Stimulated activated CD8-positive, alpha-beta memory T cell treated with anti-CD3 and anti-CD28 coated beads, Interleukin-4, amount 100 ng/mL, for 4 hours (primary cell): ENCODE results near the gene ZFP36.

ENCODE experiments used
- DNase-seq, 2 donors: peaks; one replicate each; pipeline ENCODE4 v3.0.0-alpha.2; 2020; ENCODE audit warnings: low read depth in 2 of 2, low spot score in 1 of 2

The ZFP36 gene

GRCh38 chr19:39417463-39418181 lies 11.0 kb downstream of the ZFP36 start:
- no peak for DNase-seq

GRCh38 chr19:39419003-39419402 lies 12.4 kb downstream of the ZFP36 start:
- DNase-seq: no peak

- DNase-seq: no peak
These were observed 14.1 kb downstream of the ZFP36 start for GRCh38 chr19:39420769-39421168.

DNA sequence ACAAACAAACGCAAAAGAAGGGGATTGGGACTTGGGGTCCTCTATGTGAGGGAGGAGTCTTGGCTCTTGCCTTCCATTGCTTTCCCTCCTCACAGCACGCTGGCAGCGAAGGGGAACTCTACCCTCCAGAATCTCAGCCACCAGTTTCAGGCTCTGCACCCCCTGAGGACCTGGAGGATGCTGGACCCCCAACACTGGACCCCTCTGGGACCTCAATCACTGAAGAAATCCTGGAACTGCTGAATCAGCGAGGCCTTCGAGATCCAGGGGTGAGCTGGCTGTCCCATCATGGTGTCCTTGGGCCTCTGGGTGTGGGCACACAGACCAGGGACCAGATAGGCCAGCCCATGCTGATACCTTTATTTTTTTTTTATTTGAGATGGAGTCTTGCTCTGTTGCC lies 15.4 kb downstream of the ZFP36 start:
- no peak for DNase-seq

DNA sequence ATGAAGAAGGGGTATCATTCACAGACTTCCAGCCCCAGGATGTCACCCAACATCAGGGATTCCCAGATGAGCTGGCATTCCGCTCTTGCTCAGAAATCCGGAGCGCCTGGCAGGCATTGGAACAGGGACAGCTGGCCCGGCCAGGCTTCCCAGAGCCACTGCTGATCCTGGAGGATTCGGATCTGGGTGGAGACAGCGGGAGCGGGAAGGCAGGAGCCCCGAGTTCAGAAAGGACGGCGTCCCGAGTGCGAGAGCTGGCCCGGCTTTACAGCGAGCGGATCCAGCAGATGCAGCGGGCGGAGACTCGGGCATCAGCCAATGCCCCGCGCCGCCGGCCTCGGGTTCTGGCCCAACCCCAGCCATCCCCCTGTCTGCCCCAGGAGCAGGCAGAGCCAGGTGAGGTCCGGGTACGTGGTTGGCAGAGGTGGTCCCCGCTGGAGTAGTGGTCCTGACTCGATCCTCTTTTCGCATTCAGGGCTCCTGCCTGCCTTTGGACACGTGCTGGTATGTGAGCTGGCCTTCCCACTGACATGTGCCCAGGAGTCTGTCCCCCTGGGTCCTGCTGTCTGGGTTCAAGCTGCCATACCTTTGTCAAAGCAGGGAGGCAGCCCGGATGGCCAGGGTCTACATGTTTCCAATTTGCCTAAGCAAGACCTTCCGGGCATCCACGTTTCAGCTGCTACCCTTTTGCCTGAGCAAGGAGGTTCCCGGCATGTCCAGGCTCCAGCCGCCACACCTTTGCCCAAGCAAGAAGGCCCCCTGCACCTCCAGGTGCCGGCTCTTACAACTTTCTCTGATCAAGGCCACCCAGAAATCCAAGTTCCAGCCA lies 16.8 kb downstream of the ZFP36 start:
- no peak for DNase-seq

GRCh38 chr19:39424934-39425333 lies 18.3 kb downstream of the ZFP36 start:
- no peak for DNase-seq

DNA sequence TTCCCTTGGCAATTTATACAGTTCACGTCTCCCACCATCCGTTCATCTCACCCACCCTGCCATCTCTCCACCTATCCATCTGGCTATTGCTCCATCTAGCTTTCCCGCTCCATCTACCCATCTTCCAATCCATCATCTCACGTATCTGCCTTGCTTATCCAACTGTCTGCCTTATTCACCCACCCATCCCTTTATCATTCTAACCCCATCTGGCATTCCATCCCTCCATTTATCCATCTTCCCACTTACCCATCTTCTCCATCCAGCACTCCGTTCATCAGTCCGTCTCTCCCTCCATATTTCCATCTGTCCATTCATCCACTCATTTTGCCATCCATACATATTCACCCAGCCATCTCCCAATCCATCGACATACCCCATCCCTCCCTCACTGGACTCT lies 19.1 kb downstream of the ZFP36 start:
- no peak for DNase-seq

- no peak for DNase-seq
These were observed 19.5 kb downstream of the ZFP36 start for GRCh38 chr19:39426170-39426569.

GRCh38 chr19:39427707-39428106 lies 21.1 kb downstream of the ZFP36 start:
- DNase-seq: no peak

DNA sequence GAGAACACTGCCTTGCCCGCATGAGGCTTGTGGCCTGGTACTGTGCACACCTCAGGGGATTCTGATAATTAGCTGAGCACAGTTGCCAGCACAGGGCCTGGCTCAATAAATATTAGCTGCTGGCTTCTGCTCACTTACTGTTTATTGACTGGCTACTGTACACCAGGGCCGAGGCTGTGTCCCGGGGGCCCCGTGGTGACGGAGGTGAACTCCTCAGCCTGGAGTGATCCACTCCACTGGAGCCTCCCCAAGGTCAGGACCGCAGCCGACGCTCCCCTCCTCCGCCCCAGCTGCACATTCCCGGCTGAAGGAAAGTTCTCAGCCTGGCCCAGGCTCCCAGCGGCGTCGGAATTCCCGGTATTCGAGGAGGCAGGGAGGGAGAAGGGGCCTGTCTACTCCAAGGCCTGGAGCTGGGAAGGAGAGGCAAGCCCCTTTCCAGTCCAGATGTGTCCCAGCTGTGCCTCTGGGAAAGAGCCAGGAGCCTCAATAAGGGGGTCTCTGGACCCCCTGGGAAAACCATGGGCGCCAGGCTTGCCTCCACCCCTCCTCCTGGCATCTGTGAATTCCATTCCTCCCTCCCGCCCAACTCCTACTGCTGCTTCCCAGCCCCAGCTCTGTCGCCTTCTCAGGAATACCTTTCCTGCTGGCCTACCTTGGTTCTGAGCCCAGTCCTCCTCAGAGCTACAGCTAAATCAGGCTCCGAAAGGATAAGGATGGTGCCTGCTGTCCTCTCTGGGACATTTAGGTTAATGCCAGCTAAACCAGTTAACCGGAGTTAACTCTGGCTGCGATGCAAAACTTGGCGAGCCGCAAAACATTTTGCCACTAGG lies 21.9 kb downstream of the ZFP36 start:
- DNase-seq: no peak

- DNase-seq: no peak
These were observed 24.3 kb downstream of the ZFP36 start for GRCh38 chr19:39430675-39431593.

- no peak for DNase-seq
These were observed 26.0 kb downstream of the ZFP36 start for GRCh38 chr19:39432677-39433025.

DNA sequence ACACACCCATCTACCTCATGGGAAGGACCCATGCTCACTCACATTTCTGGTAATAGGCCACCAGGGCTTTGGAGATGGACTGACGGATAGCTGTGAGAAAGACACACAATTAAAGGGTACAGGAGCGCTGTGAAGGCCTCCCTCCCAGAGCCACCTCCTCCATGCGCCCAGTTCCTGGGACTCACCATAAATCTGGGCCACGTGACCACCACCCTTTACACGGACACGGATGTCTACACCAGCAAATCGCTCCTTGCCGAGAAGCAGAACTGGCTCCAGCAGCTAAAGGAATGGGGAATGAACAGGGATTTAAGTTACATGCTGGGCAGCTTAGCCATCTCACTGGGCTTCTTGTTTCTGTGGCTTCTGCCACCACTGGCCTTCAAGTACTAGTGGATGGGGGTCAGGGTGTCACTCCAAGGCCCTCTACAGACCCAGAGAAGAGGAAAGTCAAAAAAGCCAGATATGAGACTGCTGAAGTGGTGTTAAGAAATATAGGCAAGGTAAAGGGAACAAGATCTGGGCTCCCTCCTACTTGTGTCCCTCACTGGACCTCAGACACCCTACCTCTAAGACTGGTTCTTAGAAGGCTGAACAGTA lies 26.9 kb downstream of the ZFP36 start:
- DNase-seq: no peak

GRCh38 chr19:39434123-39435076 lies 27.8 kb downstream of the ZFP36 start:
- no peak for DNase-seq

DNA sequence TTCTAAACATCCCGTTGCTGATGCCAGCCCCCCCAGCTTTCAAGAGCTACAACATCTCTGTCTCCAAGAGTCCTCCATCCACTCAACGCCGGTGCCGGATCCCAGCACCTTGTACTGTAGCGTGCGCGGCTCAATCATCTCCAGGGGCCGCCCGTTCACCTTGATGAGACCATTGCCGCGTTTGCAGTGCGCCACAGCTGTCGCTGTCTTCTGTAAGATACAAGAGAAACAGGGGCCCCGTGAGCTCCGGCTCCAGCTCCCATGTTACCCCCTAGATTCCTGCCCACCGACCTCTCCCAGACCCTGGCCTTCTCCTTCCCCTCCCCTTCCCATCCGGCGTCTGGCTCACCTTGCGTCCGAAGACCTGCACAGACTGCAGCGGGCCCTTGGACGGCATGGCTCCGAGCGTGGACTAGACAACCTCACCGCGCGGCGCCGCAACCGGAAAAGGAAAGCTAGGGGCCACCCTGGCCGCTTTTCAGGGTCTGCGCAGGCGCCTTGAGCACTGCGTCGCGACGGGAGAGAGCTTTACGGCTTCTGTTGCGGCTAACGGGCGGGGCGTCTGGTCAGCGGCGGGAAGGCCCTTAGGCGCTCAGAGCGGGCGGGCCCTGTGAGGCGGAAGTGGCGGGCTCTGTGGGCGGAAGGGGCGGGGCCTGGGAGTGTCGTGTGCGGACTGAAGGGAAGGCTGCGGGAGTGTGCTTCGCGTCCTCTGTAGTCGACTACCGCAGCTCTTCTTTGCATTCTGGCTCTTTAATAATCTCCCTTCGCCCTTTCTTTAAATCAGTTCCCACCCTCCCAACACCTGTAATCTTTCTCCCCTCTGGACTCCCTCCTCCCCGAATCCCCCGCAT lies 29.1 kb downstream of the ZFP36 start, which contains the start of gene RPS16:
RPS16 (minus strand) TSS at position 451 of the 851 bp plus-strand sequence; CDS start at position 397, 54 bp downstream.
- DNase-seq: peak; percentile 98 to 99

DNA sequence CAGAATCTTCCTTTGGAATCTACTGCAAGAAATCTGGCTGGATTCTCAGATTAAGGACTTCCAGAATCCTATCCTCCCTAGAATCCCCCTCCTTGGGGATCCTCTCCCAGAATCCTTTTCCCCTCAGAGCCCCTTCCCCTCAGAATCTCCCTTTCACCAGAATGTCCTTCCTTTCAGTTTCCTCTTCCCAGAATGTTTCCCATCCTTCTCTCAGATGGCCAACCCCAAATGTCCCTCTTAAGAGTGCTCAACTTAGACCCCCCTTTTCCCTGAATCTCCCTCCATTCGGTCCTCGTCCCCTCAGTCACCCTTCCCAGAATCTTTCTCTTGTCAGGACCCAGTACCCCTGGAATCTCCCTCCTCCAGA lies 29.7 kb downstream of the ZFP36 start:
- no peak for DNase-seq

DNA sequence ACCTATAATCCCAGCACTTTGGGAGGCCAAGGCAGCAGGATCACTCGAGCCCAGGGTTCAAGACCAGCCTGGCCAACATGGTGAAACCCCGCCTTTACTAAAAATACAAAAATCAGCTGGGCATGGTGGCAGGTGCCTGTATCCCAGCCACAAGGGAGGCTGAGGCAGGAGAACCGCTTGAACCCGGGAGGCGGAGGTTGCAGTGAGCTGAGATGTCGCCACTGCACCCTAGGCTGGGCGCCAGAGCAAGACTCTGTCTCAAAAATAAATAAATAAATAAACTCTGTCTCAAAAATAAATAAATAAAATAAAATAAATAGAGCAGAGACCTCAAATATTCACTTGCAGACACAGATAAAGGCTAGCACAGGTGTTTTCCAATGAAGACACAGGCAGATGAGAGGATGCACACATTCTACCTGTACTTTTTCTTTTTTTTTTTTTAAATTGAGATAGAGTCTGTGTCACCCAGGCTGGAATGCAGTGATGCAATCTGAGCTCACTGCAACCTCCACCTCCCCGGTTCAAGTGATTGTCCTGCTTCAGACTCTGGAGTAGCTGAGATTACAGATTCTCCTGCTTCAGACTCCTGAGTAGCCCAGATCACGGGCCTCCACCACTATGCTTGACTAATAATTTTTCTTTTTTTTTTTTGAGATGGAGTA lies 31.8 kb downstream of the ZFP36 start:
- DNase-seq: no peak
